Measurements from ENCODE around the gene BCHE.

BCHE gene

DNA sequence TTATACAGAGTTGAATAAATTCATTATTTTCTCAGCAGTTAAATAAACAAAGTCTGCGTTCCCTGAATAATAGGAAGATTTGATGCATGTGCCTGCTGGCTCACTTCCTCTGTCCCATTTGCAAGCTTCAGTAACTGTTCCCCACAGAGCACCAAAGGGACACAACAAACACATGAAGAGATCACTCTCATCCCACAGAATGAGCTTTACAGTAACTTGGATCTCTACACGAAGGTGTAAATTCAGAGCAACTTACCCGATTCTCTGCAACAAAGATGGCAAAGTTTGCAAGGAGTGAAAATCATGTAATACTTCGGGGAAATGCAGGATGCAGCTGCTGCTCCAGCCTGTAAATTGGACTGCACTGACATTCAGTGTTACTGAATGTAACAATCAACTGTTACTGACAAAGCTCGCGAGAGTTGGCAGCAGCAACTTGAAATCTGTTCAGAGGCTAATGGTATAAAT is at the start of gene BCHE:
Gene BCHE, minus strand, starts transcription at position 366 of the 468 bp plus-strand sequence. CDS start 6,390 bp downstream, outside the sequence.
- DNase-seq = no peak

- DNase-seq = no peak
These were observed 48.5 kb upstream of the BCHE start for GRCh38 chr3:165885558-165886270.

DNA sequence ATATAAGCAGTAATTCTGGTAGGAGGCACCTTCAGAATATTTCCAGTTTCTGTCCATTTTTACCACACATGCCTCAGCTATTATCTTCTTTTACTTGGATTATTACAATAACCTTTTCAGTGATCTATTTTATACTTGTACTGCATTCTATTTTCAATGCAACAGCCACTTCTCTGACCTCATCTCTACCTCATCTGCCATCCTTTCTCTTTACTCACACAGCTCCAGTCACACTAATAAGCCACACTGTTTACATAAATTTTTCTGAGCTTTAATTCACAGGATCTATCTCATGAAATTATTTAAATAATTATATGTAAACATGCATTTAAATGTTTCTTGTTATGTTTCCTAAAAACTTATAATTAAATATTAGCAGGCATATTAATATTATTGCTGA is 47.3 kb upstream of the BCHE start:
- DNase-seq = no peak

- DNase-seq = no peak
These were observed 46.7 kb upstream of the BCHE start for GRCh38 chr3:165883863-165884478.

DNA sequence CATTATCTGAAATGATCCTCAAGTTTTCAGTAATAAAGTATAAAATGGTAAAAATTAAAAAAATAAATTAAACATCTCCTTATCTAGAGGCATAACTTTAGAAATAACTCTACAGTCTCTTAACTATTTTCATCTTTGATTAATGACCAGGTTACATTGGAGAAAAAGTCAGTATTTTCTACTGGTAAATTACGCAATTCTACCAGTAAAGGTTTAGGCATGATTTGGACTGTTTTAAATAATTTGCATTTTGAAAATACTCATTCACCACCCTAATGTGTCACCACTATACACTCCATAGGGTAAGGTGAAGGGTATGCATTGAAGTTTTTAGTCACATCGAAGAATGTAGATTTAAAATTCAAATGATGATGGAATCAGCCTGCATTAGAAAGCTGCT is 45.9 kb upstream of the BCHE start:
- DNase-seq = no peak

- DNase-seq = no peak
These were observed 38.4 kb upstream of the BCHE start for GRCh38 chr3:165875644-165876043.

DNA sequence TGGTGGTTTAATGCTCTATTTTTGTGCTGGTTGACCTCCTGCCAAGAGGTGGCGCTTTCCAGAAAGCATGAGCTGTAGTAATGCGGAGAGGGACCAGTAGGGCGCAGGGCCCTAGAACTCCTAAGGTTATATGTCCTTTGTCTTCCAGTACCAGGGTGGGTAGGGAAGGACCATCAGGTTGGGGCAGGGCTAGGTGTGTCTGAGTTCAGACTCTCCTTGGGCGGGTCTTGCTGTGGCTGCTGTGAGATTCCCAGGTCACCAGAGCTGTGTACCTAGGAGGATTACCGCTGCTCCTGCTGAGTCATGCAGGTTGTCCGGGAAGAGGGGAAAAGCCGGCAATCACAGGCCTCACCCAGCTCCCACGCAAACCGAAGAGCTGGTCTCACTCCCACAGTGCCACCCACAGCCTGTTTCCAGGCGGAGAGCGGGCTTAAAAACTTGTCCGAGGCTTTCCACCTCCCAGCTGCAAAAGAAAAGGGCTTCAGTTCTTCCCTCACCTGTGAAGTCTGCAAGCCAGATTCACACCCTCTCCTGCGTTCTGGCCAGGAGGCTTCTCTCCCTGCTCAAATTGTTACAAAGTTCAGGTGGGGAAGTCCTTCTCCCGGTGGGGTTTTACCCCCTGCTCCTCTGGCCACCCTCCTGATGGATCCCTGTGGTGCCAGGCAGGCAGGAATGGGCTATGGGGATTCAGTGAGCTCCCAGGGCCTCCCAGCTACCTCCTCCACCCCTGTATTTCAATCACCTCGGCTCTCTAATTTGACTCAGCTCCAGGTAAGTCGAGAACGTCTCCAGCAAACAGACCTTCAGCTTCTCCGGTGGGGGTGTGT is 37.7 kb upstream of the BCHE start:
- no peak for DNase-seq

GRCh38 chr3:165868088-165868487 is 30.9 kb upstream of the BCHE start:
- DNase-seq = no peak

- DNase-seq = no peak
These were observed 21.8 kb upstream of the BCHE start for GRCh38 chr3:165859061-165859460.

DNA sequence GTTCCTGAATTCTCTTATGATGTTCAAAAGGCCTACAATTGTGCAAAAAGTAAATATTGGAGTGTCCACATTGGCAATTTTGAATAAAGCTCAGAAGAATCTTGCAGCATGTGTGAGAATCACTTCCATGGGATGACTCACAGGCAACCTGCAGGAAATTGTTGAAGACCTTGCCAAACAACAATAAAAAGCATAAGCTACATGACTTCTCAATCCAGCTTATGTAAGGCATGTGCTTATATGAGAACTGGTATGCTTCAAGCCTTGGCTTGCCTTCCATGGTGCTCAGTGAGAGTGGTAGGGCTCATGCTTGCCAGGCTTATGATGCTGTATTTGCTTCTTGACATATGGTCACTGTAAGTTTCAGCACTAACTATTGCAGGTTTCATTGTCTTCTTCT is 18.4 kb upstream of the BCHE start:
- no peak for DNase-seq

DNA sequence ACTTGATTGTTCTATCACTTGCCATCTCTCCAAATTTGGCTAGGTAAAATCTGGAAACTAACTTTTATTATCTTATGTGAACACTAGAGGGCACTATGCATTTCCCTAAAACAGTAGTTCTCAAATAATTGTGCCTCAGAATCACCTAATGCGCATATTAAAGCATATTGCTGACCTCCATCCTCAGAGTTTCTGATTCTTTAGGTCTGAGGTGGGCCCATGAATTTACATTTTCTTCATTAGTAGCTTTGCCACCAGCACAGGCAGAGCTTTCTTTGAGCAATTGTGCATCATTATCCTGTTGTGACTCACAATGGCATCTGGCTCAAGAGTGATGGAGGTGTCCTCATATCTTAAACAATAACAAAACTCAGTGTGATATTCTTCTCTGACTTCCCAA is 17.5 kb upstream of the BCHE start:
- no peak for DNase-seq

- no peak for DNase-seq
These were observed 15.5 kb upstream of the BCHE start for GRCh38 chr3:165852711-165853110.

- no peak for DNase-seq
These were observed 15.0 kb upstream of the BCHE start for GRCh38 chr3:165852191-165852590.

GRCh38 chr3:165846056-165846455 is 8.8 kb upstream of the BCHE start:
- DNase-seq = no peak

DNA sequence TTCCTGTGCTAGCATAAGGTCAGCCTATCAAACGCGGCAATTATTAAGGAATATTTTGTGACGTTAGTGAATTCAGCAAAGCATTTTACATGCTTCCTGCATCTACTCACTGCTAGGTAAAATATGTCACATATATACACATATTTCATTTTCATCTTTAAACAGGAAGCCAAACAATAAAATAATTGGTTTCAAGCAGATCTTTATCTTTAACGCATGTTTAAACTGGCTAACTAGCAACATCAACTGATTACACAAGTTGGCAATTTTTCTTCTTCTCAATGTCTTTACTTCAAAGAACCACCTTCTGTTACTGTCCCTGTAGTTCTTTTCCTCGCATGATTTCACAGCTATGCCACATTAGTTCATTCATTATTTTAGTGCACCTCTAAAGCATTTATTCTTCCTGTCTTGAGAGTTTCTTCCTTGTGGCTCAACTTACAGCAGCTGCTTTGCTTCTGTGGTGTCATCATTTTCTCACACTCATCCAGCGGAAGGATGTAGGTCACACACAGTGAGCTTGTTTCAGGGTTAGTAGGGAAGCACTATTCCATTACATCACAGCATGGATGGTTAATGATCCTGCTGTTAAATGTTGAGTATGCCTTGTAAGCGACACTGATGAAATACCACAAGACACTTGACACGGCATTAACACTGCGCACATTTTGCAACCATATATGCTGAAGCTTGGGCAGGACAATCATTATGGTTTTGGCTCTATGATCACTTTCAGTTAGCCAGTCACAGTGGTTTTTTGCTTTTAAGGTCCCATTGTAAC is 2.3 kb upstream of the BCHE start:
- DNase-seq = no peak

DNA sequence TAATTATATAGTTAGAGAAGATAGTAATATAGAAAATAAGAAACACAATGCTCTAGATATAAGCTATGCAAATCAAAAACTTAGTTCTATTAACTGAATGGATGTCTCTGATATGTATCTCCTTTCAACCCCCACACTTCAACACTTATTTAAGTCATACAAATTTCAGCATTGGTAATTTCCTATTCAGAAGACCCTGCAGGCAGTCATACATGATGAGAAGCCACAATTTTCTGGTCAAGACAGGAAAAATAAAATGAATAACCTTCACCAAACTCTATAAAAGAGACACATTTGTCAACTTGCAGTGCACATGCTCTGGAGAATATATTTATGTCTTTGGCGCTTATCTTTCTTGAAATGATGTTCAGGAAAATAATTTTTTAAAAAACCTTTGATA is 578 bp upstream of the BCHE start:
- no peak for DNase-seq

- no peak for DNase-seq
These were observed 1.8 kb downstream of the BCHE start for GRCh38 chr3:165835431-165835830.

DNA sequence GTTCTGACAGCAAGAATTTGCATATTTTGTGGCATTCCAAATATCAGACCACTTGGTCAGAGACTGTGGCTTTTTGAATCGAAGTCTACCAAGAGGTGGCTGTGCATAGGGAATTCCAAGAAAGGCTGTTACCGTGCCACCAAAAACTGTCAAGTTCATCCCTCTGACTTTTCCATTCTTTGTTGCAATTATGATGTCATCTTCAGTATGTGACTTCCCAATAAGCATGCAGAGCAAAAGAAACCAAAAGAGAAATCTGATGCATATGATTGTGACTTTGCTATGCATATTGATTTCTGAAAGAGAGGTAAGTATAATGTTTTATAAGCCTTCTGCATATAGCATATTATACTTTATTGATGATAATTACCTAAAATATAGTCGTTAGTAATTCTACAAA is 6.5 kb downstream of the BCHE start:
- no peak for DNase-seq

- DNase-seq = no peak
These were observed 9.3 kb downstream of the BCHE start for GRCh38 chr3:165827883-165828282.

GRCh38 chr3:165827233-165827632 is 10.0 kb downstream of the BCHE start:
- no peak for DNase-seq

DNA sequence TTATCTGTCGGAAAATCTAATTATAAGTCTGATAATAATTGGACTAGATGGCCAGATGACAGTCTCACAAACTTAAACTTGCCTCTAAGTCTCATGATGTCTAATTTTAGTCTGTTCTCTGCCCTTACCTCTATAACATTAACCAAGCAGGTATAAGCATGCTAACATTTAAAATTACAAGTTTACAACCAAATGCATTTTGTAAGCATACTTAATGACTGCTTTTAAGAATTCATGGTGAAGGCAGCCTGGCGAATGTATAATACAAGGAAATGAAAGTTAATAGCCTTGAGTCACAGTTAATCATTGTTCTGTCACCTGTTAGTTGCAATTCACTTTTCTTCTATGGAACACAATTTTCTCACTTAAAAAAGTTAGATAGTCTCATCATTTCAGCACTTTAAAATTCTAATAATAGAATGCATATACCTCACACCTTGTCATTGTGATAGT is 16.5 kb downstream of the BCHE start:
- no peak for DNase-seq

DNA sequence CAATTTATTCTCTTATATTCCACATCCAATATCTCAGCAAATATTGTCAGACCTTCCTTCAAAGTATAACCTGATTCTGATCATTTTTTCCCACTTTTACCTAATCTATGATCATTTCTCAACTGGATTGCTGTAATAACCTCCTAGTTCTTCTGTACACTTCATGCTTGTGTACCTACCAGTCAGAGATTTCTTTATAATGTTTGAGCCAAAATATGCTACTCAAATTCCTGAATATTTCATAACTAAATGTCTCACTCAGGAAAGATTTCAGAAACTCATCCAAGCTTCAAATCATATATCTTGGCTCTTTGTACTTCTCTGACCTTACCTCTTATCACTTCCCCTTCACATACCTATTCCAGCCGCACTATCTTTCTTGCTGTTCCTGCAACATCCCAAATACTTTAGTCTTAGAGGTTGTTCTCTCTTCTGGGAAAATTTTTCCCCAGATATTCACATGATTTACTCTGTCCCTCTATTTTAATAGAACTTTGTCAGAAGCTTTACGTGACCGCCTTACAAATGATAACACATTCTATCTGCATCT is 20.0 kb downstream of the BCHE start:
- DNase-seq = no peak

DNA sequence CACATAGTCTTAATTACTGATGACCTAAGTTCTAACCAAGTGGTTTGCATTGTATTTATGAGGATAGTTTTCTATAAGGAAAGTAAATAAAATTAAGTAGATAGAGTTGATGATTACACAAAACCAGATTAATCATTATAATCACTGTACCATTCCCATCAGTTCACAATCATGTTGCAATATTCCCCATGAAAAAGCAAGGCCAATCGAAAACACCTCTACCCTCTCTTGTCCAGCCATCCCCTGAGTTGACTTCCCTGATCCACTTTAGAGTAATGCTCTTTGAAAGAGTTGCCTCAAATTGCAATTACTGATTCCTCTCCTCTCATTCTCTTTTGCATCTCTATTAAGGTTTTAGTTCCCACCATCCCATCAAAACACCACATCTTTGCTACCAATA is 21.0 kb downstream of the BCHE start:
- no peak for DNase-seq

All from stimulated activated CD4-positive, alpha-beta T cell treated with anti-CD3 and anti-CD28 coated beads, Interleukin-2, amount 100 ng/mL, for 48 hours (primary cell).